Measurements from ENCODE around the gene CEP44.

GRCh38 chr4:174334628-174335027, 50.9 kb downstream of the CEP44 start:
- TF ChIP-seq CTCF (IDR thresholded peaks at IDR 0.05 in 2 of 3, conservative IDR thresholded peaks at IDR 0.05 in 1 of 3; ENCODE audit: borderline replicate concordance in 1 of 3, insufficient read depth in 1 of 3, low read depth in 2 of 3, low read length in 2 of 3) (no peak), REST (IDR thresholded peaks at IDR 0.05; ENCODE audit: low read depth) (no peak), POLR2A (IDR thresholded peaks at IDR 0.05; ENCODE audit: borderline replicate concordance, extremely low read depth, insufficient read depth, insufficient read length) (no peak), ATF3 (IDR thresholded peaks at IDR 0.05) (no peak)
